Stimulated activated effector memory CD8-positive, alpha-beta T cell treated with anti-CD3 and anti-CD28 coated beads, Interleukin-12 subunit alpha, Interleukin-12 subunit beta, amount 100 ng/mL, for 72 hours (primary cell): ENCODE results near the gene TEX38.
"Not testable (repeated sequence)": the region's sequence is repeated elsewhere in the genome, so short reads cannot be mapped to it uniquely, and the experiment has no call there.

Source experiments
- ATAC-seq: fragments of 150-1000 bp; cut with Tn5 transposase; 2 replicates; pipeline ENCODE4 v1.10.0; 2021
- DNase-seq, 2 donors: peaks; one replicate each; pipeline ENCODE4 v3.0.0; 2021 to 2022; ENCODE audit warnings: low spot score in 2 of 2
- H3K27ac Mint-ChIP-seq: one replicate; pipeline ENCODE4 v1.8.0; 2022; ENCODE audit warnings: mild to moderate bottlenecking, mixed read lengths
- H3K36me3 Mint-ChIP-seq: one replicate; pipeline ENCODE4 v1.8.0; 2022; ENCODE audit warnings: mild to moderate bottlenecking, mixed read lengths
- H3K4me1 Mint-ChIP-seq: one replicate; pipeline ENCODE4 v1.8.0; 2022; ENCODE audit warnings: mixed read lengths
- H3K4me3 Mint-ChIP-seq: one replicate; pipeline ENCODE4 v1.8.0; 2022; ENCODE audit warnings: mild to moderate bottlenecking, mixed read lengths
- H3K9me3 Mint-ChIP-seq: one replicate; pipeline ENCODE4 v1.8.0; 2022; ENCODE audit warnings: mixed read lengths

TEX38 gene

GRCh38 chr1:46720319-46720718 lies 48.7 kb downstream of the TEX38 start:
- ATAC-seq, H3K27ac Mint-ChIP-seq, DNase-seq, H3K4me3 Mint-ChIP-seq, H3K9me3 Mint-ChIP-seq: not testable (repeated sequence)
- Mint-ChIP-seq H3K36me3 (peaks cover 27% of the 10 kb centered on the region), H3K4me1 (peaks cover 36% of the 10 kb centered on the region)

- ATAC-seq (no peak), DNase-seq (no peak)
- peak overlapping the region; percentile 5 for H3K27ac Mint-ChIP-seq
- H3K4me1 Mint-ChIP-seq: peaks cover 37% of the 10 kb centered on the region
- H3K4me3 Mint-ChIP-seq: no peak overlapping the region
- H3K9me3 Mint-ChIP-seq: no peaks in the 10 kb centered on the region
- peaks cover 18% of the 10 kb centered on the region for H3K36me3 Mint-ChIP-seq
Observed at GRCh38 chr1:46721204-46721603, 49.5 kb downstream of the TEX38 start.

- DNase-seq: no peak
- no peak for ATAC-seq
- Mint-ChIP-seq H3K27ac (peak overlapping the region; percentile 5), H3K4me1 (peaks cover 33% of the 10 kb centered on the region), H3K4me3 (no peak overlapping the region), H3K9me3 (no peaks in the 10 kb centered on the region), H3K36me3 (peaks cover 12% of the 10 kb centered on the region)
Observed at GRCh38 chr1:46721686-46722205, 50.1 kb downstream of the TEX38 start.
